ENCODE measurements around the gene DDX47. TPM values are rescaled to one million over a fixed set of nuclear protein-coding genes. Genes with fewer than 3 reads are reported as not detected.
"Not testable (repeated sequence)": the region's sequence is repeated elsewhere in the genome, so short reads cannot be mapped to it uniquely, and the experiment has no call there.

The DDX47 gene
- total RNA-seq, 2 donors from 2014 or later = 40.9 to 43.1 TPM

DNA sequence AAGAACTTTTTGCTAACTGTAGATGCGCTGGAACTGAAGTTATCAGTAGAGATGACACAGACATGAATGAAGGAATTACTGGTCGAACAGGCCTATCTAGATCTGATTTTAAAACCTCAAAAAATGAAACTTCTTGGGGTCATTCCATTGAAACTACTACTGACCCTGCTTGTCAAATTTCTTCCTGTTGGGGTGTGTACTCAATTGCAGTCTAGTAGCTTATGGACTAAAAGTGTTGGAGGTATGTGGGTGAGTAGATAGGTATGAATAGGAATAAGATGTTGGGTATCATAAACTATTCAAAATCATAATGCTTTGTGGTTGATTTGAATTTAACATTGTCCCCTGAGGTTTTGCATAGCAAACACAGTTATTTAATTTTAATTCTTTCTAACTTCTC, 18.5 kb upstream of the DDX47 start:
- DNase-seq (ENCODE audit: low spot score) = no peak
- intact Hi-C loops (cut with DNase I) = no loop called here

DNA sequence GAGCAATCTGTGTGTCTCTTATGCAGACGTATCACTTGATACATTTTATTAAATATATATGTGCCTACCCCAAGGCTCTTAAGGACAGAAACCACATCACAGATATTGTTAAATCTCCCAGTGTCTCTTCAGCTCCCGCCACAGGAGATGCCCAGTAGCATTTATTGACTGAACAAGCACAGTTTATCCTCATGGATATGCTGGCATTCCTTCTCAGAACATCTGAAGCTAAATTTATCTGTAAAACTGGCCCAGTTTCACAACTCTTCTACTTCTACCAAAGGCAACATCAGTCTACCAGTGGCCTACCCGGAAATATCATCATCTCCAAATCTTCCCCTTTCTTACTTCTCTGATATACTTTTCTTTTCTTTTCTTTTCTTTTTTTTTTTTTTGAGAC, 17.0 kb upstream of the DDX47 start:
- no peak for DNase-seq (ENCODE audit: low spot score)
- intact Hi-C loops (cut with DNase I) = no loop called here

DNA sequence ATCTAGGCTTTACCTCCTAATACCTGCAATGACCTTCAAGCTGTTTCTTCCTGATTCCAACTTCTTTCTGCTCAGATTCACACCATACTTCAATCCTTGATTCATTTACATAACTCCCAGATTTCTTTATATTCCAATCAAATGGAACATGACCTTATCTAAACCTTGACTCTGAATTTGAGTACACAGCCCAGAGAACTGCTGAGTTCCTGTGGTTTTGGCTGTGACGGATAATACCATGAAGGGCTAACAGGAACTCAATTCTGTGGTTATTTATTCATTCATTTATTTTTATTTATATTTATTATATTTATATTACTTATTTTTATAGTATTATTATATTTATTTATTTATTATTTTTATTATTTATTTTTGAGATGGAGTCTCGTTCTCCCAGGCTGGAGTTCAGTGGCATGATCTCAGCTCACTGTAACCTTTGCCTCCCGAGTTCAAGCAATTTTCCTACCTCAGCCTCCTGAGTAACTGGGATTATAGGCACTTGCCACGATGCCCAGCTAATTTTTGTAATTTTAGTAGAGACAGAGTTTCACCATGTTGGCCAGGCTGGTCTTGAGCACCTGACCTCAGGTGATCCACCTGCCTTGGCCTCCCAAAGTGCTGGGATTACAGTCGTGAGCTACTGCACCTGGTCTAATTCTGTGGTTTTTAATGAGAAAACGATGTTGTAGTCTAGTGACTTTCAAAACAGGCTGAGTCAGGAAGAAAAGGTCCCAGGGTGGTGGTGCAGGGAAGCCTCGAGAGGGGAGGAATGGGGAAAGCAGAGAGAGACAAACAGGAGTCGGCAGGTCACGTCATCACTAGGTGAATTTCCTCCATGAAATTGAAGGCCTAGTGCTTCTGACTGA, 16.0 kb upstream of the DDX47 start:
- intact Hi-C loops (cut with DNase I) = no loop called here
- DNase-seq (ENCODE audit: low spot score) = no peak

DNA sequence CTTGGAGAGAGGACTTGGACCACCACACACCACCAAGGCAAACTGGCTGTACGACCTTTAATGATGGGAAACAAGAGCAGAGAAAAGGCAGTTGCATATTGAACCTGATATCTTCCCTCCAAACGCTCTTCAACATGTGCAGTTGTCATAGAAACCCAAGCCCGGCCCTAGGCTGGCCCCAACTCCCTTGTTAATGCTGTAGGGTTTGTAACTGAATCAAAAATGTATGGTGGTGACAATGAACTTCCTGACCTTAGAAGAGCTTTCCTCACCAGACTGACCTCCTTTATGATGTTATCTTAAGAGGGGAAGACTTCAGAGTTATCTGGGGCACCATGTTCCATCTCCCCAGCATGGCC, 15.4 kb upstream of the DDX47 start:
- intact Hi-C loops (cut with DNase I) = no loop called here
- no peak for DNase-seq (ENCODE audit: low spot score)

DNA sequence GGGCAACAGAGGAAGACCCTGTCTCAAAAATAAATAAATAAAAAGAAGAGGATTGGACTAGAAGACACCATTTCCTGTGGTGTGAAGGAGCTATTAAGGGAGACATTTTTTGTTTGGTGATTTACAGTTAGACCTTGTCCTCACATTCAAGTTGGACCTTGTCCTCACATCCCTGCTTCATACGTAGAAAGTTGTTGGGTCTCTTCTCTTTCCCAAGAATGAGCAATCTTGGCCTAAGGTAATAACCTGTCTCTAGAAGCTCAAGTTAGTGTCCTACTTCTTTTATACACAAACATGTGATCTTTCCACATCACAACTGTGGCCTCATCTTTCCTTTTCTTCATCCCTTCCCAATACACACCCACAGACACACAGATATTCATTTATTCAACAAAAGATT, 14.7 kb upstream of the DDX47 start:
- intact Hi-C loops (cut with DNase I) = no loop called here
- DNase-seq (ENCODE audit: low spot score) = no peak

DNA sequence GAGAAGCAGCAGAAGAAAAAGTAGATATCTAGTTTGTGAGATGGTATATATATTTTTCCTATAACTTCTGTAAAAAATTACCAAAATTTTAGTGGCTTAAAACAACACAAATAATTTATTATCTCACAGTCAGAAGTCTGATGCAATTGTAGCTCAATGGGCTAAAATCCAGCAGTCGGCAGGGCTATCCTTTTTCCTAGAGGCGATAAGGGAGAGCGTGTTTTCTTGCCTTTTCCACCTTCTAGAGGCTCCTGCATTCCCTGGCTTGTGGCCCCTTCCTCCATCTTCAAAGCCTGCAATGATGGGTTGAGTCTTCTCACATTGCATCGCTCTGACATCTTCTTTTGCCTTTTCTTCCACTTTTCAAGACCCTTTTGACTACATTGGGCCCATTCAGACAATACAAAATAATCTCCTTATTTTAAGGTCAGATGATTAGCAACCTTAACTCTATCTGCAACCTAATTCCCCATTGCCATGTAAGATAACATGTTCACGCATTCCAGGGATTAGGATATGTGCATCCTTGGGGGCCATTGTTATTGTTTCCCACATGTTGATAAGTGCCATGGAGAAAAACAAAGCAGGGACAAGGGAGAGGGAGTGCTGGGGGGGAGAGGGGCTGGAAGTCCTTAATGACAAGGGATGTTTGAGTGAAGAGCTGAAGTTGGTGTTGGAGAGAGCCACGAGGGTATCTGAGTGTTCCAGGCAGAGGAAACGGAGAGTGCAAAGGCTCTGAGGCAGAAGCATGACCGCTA, 13.8 kb upstream of the DDX47 start:
- DNase-seq (ENCODE audit: low spot score) = no peak
- intact Hi-C loops (cut with DNase I) = no loop called here

DNA sequence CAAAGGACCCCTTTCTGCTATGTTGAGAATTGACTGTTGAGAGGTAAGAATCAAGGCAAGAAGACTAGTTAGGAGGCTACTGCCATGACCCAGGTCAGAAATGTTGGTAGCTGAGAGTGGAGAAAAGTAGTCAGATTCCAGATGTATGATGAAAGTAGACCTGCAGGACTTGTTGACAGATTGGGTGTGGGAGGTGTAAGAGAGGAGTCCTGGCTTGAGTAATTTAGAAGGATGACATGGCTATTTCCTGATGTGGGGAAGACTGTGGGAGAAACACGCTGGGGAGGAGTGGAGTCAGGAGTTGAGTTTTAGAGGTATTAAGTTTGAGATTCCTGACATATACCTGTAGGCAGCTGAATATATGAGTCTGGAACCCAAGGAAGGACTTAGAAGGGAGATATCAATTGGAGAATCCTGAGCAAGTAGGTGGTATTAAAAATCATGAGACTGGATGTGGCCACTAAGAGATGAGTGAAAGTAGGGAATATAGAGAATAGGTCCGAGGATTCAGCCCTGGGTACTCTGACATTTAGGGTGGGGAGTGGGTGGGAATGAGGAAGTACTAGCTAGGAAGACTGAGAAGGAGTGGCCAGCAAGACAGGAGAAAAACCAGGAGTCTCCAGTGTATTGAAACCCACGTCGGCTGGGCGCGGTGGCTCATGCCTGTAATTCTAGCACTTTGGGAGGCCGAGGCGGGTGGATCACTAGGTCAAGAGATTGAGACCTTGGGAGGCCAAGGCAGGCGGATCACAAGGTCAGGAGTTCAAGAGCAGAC, 12.6 kb upstream of the DDX47 start:
- no peak for DNase-seq (ENCODE audit: low spot score)
- intact Hi-C loops (cut with DNase I) = no loop called here

DNA sequence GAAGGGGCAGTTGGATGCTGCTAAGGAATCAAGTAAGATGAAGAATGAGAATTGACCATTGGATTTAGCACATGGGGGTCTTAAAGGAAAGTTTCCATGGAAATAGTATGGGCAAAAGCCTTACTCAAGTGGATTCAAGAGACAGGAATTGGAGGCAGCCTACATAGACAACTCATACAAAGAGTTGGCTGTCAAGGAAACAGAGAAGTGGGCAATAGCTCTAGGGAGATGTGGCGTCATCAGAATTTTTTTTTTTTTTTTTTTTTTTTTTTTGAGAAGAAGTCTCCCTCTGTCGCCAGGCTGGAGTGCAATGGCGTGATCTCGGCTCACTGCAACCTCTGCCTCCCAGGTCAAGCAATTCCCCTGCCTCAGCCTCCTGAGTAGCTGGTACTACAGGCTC, 11.5 kb upstream of the DDX47 start:
- DNase-seq (ENCODE audit: low spot score); intact Hi-C loops (cut with DNase I): not testable (repeated sequence)

DNA sequence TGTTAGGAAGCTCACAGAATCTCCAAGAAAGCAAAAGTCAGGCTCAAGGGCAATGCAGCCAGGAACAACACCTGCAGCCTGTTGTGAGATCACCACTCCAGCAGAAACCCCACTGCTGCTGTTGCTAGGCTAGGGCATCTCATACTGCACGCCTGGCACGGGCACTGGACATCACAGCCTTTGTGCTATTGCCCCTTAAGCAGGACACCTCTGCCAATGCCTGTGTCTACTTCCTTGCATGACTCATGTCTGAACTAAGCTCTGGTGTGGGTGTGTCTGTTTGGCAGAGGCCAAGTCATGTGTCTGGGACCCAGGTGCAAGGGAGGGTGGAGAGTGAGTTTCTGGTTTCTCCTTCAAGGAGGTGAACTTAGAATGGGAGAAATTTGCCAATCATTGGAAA, 10.0 kb upstream of the DDX47 start:
- intact Hi-C loops (cut with DNase I) = no loop called here
- DNase-seq (ENCODE audit: low spot score) = no peak

DNA sequence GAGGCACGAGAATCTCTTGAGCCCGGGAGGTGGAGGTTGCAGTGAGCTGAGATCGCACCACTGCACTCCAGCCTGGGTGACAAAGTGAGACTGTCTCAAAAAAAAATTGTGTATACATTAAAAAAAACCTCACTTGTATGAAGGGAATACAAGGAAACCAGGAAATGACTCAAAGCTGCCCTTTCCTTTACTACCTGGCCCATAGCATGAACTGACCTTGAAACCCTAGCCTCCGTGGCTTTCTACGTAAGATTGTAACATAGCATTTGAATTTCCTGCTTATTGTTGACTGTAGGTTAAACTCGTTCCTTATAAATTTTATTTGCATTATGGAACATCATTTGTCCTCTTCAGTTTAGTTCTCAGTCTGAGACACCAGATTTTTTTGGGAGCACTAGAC, 9.1 kb upstream of the DDX47 start:
- intact Hi-C loops (cut with DNase I) = no loop called here
- DNase-seq (ENCODE audit: low spot score) = no peak

DNA sequence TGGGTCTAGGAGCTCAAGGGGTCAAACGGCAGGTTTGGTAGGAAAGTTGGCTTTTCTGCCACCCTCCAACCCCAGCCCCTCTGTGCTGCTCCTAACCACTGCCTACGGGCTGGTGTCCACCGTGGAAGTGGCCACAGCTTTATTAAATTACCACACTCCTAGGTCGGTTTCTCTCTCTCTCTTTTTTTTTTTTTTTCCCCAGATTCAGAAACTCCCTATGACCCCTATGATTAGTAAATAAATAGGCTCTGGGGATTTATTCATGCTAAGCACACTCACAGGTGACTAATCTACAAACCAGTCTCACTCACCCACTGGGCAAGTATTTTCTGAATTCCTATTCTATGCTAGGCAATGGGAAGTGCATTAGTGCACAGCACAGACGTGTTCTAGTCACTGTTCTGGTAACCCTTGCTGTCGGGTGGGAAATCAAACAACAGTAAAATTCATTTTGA, 8.7 kb upstream of the DDX47 start:
- no peak for DNase-seq (ENCODE audit: low spot score)
- intact Hi-C loops (cut with DNase I) = no loop called here

DNA sequence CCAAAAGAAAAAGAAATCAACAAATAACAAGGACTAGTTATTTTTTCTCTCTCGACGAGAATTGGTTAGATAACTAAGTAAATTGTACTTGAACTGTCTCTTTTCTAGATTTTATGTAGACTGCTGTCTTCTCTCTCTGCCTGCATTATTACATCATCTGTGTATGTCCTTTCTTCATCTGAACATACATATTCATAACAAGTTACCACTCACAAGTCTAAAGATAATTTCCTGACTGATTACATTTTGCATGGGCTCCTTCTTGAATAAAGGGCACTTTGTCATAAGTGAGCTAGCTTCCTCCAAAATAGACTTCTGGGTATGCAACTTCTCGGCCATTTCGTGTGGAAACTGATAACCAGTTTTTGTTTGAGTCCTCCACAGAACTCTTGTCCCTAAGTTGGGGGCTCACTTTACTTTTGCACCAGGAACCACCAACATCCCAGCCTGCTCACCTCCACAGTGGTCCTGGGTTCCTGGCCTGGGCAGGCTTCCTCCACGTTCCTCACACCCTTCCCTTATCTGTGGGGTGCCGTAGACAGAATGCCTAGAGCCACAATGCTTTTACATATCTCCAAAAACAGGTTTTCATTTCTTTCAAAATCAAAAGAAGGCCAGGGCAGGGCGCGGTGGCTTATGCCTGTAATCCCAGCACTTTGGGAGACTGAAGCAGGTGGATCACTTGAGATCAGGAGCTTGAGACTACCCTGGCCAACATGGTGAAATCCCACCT, 6.2 kb upstream of the DDX47 start:
- no peak for DNase-seq (ENCODE audit: low spot score)
- intact Hi-C loops (cut with DNase I) = no loop called here

DNA sequence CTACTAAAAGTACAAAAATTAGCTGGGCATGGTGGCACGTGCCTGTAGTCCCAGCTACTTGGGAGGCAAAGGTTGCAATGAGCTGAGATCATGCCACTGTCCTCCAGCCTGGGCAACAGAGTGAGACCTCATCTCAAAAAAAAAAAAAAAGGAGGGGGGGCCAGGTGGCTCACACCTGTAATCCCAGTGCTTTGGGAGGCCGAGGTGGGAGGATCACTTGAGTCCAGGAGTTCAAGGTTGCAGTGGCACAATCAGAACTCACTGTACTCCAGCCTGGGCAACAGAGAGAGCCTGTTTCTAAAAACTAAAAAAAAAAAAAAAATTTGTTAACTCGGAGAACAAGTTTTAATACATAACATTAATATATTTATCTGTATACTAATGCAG, 5.6 kb upstream of the DDX47 start:
- DNase-seq (ENCODE audit: low spot score); intact Hi-C loops (cut with DNase I): not testable (repeated sequence)

DNA sequence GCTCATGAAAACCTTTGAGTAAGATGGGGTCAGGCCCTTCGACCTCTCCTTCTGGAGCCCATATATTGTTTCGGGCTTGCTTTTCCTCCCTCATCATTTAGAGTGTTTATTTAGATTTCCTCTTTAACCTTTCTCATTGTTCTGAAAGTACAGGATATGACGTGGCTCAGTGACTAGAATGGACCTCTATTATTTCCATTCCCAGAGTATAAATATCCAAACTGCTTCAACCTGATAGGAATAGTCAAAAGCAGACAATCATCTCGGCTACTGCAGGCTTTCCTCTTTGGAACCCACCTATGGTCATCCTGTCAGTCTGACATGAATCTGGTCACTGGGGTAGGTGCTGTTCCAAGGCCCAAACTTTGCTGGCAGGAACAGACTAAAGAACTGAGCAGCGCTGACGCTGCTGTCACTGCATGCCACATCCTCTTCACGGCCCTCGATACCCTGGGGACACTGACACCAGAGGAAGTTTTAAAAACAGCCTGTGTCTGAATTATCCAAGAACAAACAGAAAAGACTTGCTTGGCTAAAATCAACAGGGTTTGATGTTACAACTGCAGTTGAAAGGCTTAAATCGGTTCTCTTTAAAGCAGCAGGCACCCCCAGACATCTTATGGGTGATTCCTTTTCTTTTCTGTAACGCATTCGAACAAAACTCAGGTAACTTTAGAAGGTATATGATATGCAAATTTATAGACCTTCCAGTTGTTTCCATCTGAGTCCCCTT, 5.0 kb upstream of the DDX47 start:
- intact Hi-C loops (cut with DNase I) = no loop called here
- DNase-seq (ENCODE audit: low spot score) = no peak

DNA sequence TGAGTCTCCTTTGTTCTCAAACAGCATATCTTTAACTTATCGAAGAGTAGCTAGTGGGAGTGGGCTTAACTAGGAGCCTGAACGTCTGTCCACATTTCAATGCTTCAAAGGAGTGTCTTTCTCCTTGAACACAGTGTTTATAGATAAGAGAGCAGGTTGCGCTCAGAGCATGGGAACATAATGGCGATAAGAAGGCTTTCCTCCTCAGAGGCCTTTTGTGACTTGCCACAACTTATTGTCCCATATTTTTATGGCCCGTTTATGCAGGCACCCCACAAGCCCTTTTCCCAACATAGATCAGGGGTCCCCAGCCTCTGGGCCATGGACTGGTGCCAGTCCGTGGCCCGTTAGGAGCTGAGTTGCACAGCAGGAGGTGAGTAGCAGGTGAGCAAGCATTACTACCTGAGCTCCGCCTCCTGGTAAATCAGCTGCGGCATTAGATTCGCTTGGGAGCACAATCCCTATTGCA, 2.6 kb upstream of the DDX47 start:
- intact Hi-C loops (cut with DNase I) = loop anchor here in 1 of 2 donors (10.0 kb wide), 1 partner anchor 184 kb away; no protein-coding TSS in a partner anchor
- DNase-seq (ENCODE audit: low spot score) = no peak

DNA sequence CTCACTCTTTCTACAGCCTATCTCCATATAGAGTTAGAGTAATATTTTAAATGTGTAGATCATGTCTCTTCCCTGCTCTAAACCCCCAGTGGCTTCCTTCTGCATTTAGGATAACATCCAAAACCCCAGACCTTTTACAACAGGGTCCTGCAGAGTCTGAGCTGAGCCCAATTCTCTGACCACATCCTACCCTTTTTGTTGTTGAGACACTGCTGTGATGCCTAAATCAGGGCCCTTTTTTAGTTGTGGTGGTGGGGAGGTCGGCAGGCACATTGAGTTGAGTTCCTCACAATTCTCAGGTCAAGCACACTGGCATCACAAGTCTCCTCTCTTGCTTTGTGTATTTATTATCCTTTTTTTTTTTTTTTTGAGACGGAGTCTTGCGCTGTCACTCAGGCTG, 1.8 kb upstream of the DDX47 start:
- intact Hi-C loops (cut with DNase I) = loop anchor here in 1 of 2 donors (10.0 kb wide), 1 partner anchor 183 kb away; no protein-coding TSS in a partner anchor
- no peak for DNase-seq (ENCODE audit: low spot score)

DNA sequence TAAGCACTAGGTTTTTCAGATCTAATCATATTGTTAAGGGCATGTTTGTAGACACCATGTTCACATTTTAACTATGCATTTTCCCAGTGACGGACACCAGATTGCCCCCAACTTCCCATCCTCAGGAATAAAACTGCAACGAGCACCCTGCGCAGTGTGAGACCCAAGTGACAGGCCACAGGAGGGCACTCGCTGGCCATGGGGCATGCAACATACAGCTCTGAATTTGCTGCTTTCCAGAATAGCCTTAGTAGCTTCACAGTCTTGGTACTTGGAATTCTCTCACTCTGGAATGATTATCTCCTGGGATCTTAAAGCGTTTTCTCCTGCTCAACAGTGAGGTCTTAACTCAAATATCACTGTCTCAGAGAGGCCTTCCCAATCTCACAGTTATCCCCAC, 972 bp upstream of the DDX47 start:
- intact Hi-C loops (cut with DNase I) = loop anchor here in 1 of 2 donors (10.0 kb wide), 1 partner anchor 183 kb away; no protein-coding TSS in a partner anchor
- DNase-seq (ENCODE audit: low spot score) = no peak

DNA sequence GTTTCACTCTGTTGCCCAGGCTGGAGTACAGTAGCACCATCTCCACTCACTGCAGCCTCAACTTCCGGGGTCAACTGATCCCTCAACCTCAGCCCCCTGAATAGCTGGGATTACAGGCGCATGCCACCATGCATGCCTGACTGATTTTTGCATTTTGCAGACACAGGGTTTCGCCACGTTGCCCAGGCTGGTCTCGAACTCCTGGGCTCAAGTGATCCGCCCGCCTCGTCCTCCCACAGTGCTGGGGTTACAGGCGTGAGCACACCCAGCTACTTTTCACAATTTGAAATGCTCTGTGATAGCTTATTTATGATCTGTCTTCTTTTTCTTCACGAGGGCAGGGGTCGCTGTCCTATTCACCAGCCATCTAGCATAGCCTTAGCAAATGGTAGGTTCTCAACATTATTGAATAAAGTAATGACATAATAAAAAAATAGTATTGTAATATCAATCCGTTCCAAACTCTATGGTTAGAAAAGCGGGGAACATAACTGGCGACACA, 477 bp upstream of the DDX47 start:
- DNase-seq (ENCODE audit: low spot score) = no peak
- intact Hi-C loops (cut with DNase I) = loop anchor here in 1 of 2 donors (10.0 kb wide), 1 partner anchor 182 kb away; no protein-coding TSS in a partner anchor
